HG03139 (cell line): ENCODE data around the gene UBE2E3.
"Not testable (repeated sequence)": the region's sequence is repeated elsewhere in the genome, so short reads cannot be mapped to it uniquely, and the experiment has no call there.

ENCODE experiments used
- ATAC-seq: cut with Tn5 transposase; IDR thresholded peaks from one replicate; pipeline ENCODE4 v1.9.1; 2021; ENCODE audit not compliant: unreplicated experiment

The UBE2E3 gene

GRCh38 chr2:181073896-181074295 is 93.5 kb downstream of the UBE2E3 start:
- ATAC-seq, result no peak

GRCh38 chr2:181074457-181074856 is 94.1 kb downstream of the UBE2E3 start:
- ATAC-seq, result no peak

GRCh38 chr2:181076658-181077057 is 96.3 kb downstream of the UBE2E3 start:
- ATAC-seq, result no peak

GRCh38 chr2:181077128-181077709 is 96.8 kb downstream of the UBE2E3 start:
- peak; percentile 86 for ATAC-seq

- ATAC-seq, result no peak
Measured at GRCh38 chr2:181083140-181083539, 102.7 kb downstream of the UBE2E3 start.

GRCh38 chr2:181085734-181086133 is 105.3 kb downstream of the UBE2E3 start:
- ATAC-seq, result no peak

GRCh38 chr2:181091920-181092319 is 111.5 kb downstream of the UBE2E3 start:
- ATAC-seq, result not testable (repeated sequence)

GRCh38 chr2:181095486-181095885 is 115.1 kb downstream of the UBE2E3 start:
- no peak for ATAC-seq

- ATAC-seq, result no peak
Measured at GRCh38 chr2:181103659-181104058, 123.3 kb downstream of the UBE2E3 start.

- ATAC-seq, result no peak
Measured at GRCh38 chr2:181104512-181105115, 124.2 kb downstream of the UBE2E3 start.

GRCh38 chr2:181105562-181105961 is 125.2 kb downstream of the UBE2E3 start:
- ATAC-seq, result no peak

- ATAC-seq, result no peak
Measured at GRCh38 chr2:181106229-181106628, 125.8 kb downstream of the UBE2E3 start.

GRCh38 chr2:181106789-181107627 is 126.6 kb downstream of the UBE2E3 start:
- ATAC-seq, result peak; percentile 98

GRCh38 chr2:181107628-181107945 is 127.2 kb downstream of the UBE2E3 start:
- ATAC-seq, result no peak

GRCh38 chr2:181111059-181111458 is 130.7 kb downstream of the UBE2E3 start:
- no peak for ATAC-seq

- ATAC-seq, result no peak
Measured at GRCh38 chr2:181112916-181113315, 132.5 kb downstream of the UBE2E3 start.
